Immature natural killer cell (primary cell): ENCODE measurements around the gene LAMB2. TPM values are rescaled to one million over a fixed set of nuclear protein-coding genes. Genes with fewer than 3 reads are reported as not detected.

Experiments used
- DNase-seq, 3 donors: peaks; one replicate each; pipeline ENCODE4 v3.0.0; 2022; ENCODE audit warnings: mixed read lengths in 1 of 3
- H3K27ac Mint-ChIP-seq, 6 donors: one replicate each; pipeline ENCODE4 v1.8.0; 2020; ENCODE audit warnings: mixed read lengths in 6 of 6, mild to moderate bottlenecking in 5 of 6, inconsistent platforms in 4 of 6, moderate library complexity in 3 of 6
- H3K27me3 Mint-ChIP-seq, 3 donors: one replicate each; pipeline ENCODE4 v1.8.0; 2020 to 2021; ENCODE audit warnings: low read depth in 3 of 3, mild to moderate bottlenecking in 3 of 3, mixed read lengths in 3 of 3, moderate library complexity in 3 of 3, inconsistent platforms in 1 of 3
- H3K36me3 Mint-ChIP-seq, 3 donors: one replicate each; pipeline ENCODE4 v1.8.0; 2020; ENCODE audit warnings: mixed read lengths in 3 of 3, inconsistent platforms in 2 of 3, mild to moderate bottlenecking in 2 of 3
- H3K4me1 Mint-ChIP-seq, 2 donors: one replicate each; pipeline ENCODE4 v1.8.0; 2020; ENCODE audit warnings: inconsistent platforms in 2 of 2, mild to moderate bottlenecking in 2 of 2, mixed read lengths in 2 of 2, moderate library complexity in 1 of 2
- H3K4me3 Mint-ChIP-seq, 5 donors: one replicate each; pipeline ENCODE4 v1.8.0; 2020; ENCODE audit warnings: mild to moderate bottlenecking in 5 of 5, mixed read lengths in 5 of 5, inconsistent platforms in 3 of 5, moderate library complexity in 3 of 5
- H3K9me3 Mint-ChIP-seq, 6 donors: one replicate each; pipeline ENCODE4 v1.8.0; 2020; ENCODE audit warnings: mild to moderate bottlenecking in 6 of 6, mixed read lengths in 6 of 6, inconsistent platforms in 4 of 6, moderate library complexity in 3 of 6
- polyA plus RNA-seq, 3 donors: library from polyadenylated mRNA; unstranded; fragments of 300-500 nt; fragmentation: Illumina TruSeq; gene quantifications; one replicate each; pipeline ENCODE4 v1.2.3, GENCODE V29; 2021

The LAMB2 gene
- polyA plus RNA-seq, 3 donors from 2014 or later = not detected

- Mint-ChIP-seq H3K4me1 (peaks cover 37 to 47% of the 10 kb centered on the region in 2 donors), H3K27ac (peak overlapping the region; percentile 76 to 93 (median 90)), H3K36me3 (peaks cover 0 to 10% (median 0%) of the 10 kb centered on the region in 3 donors), H3K4me3 (peak overlapping the region; percentile 87 to 91 (median 90)), H3K9me3 (no peaks in the 10 kb centered on the region), H3K27me3 (peaks cover 0 to 2% (median 0%) of the 10 kb centered on the region in 3 donors)
- no peak for DNase-seq
Measured at GRCh38 chr3:49166752-49167556, 34.1 kb upstream of the LAMB2 start.

- peaks cover 0 to 10% (median 0%) of the 10 kb centered on the region in 3 donors for H3K36me3 Mint-ChIP-seq
- H3K4me3 Mint-ChIP-seq = peak within 1 kb of the TSS; percentile 89 to 91 (median 90)
- peaks cover 0 to 2% (median 0%) of the 10 kb centered on the region in 3 donors for H3K27me3 Mint-ChIP-seq
- H3K4me1 Mint-ChIP-seq = peaks cover 37 to 43% of the 10 kb centered on the region in 2 donors
- no peaks in the 10 kb centered on the region for H3K9me3 Mint-ChIP-seq
- peak; percentile 69 to 76 (median 75) for DNase-seq
- H3K27ac Mint-ChIP-seq = peak within 1 kb of the TSS; percentile 85 to 93 (median 90)
Measured at GRCh38 chr3:49165771-49166751, 33.2 kb upstream of the LAMB2 start, which contains the start of gene CCDC71. Gene CCDC71, minus strand, starts transcription at chr3:49166331. Its CDS starts 2,123 bp downstream, at chr3:49164208.

- DNase-seq = no peak
- Mint-ChIP-seq H3K9me3 (no peaks in the 10 kb centered on the region), H3K27me3 (no peaks in the 10 kb centered on the region), H3K4me3 (peak overlapping the region; percentile 89 to 91 (median 89)), H3K4me1 (peaks cover 34 to 37% of the 10 kb centered on the region in 2 donors), H3K27ac (peak overlapping the region; percentile 83 to 93 (median 88)), H3K36me3 (peaks cover 0 to 10% (median 0%) of the 10 kb centered on the region in 3 donors)
Measured at GRCh38 chr3:49164983-49165720, 32.3 kb upstream of the LAMB2 start.

- H3K4me3 Mint-ChIP-seq = peak overlapping the region in 2 of 5 donors; percentile 12 to 21
- peaks cover 0 to 10% (median 0%) of the 10 kb centered on the region in 3 donors for H3K36me3 Mint-ChIP-seq
- H3K27ac Mint-ChIP-seq = peak overlapping the region in 1 of 6 donors; percentile 17
Measured at GRCh38 chr3:49163609-49164008, 30.8 kb upstream of the LAMB2 start.

GRCh38 chr3:49162751-49163419 is 30.0 kb upstream of the LAMB2 start:
- DNase-seq = no peak
- Mint-ChIP-seq H3K27me3 (no peaks in the 10 kb centered on the region), H3K36me3 (peaks cover 0 to 10% (median 0%) of the 10 kb centered on the region in 3 donors), H3K4me3 (no peak overlapping the region), H3K4me1 (peaks cover 32 to 34% of the 10 kb centered on the region in 2 donors), H3K9me3 (no peaks in the 10 kb centered on the region), H3K27ac (no peak overlapping the region)

More at GRCh38 chr3:49163609-49164008, 30.8 kb upstream of the LAMB2 start:
- no peaks in the 10 kb centered on the region for H3K9me3 Mint-ChIP-seq
- no peaks in the 10 kb centered on the region for H3K27me3 Mint-ChIP-seq
- DNase-seq = no peak
- peaks cover 32 to 34% of the 10 kb centered on the region in 2 donors for H3K4me1 Mint-ChIP-seq

DNA sequence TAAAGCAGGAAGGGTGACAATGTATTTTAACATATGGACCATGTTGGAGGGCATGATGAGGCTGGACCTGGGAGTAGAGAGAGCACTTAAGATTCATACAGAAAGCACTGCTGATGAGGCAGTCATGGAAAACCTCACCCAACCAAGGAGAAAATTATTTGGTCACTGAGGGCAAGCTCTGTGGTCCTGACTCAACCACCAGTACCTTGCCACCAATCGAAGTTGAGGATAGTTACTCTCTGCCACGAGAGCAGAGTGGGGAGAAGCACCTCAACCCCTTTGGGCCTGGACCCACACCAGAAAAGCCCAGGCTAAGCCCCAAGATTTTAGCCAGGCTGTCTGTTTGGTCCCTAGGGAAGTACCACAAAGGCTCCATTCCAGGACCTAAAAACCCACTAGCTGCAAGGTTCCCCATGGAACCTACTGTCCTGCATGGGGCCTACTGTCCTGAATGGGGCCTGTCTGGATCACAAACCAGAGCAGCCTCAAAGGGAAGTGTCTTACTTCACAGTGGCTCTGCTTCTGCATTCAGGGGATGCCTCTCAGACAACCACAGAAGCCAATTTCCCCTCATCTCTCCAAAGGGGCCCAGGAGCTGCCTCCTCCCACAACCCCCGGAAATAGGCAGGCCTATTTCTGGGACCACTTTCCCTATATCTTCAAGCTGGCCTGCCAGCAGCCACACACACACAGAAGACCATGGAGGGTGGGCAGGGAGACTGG is 29.1 kb upstream of the LAMB2 start:
- no peak overlapping the region for H3K4me3 Mint-ChIP-seq
- peaks cover 0 to 10% (median 0%) of the 10 kb centered on the region in 3 donors for H3K36me3 Mint-ChIP-seq
- H3K27ac Mint-ChIP-seq = no peak overlapping the region
- H3K27me3 Mint-ChIP-seq = no peaks in the 10 kb centered on the region
- no peak for DNase-seq
- H3K4me1 Mint-ChIP-seq = peaks cover 32% of the 10 kb centered on the region in 2 donors
- no peaks in the 10 kb centered on the region for H3K9me3 Mint-ChIP-seq

DNA sequence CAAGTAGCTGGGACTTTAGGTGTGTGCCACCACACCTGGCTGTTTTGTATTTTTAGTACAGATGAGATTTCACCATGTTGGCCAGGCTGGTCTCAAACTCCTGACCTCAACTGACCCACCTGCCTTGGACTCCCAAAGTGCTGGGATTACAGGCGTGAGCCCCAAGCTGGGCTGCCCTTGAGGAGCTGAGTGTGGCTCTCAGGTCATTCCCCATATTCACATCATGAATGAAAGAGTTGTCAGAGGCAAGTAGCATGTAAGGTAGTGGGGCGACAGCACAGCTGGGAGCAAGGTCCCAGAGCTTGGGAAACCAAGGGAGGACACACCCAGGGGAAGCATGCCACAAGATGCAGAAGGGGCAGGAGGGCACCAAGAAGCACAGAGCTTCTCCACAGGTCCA is 28.3 kb upstream of the LAMB2 start:
- Mint-ChIP-seq H3K27me3 (no peaks in the 10 kb centered on the region), H3K27ac (peak overlapping the region in 1 of 6 donors; percentile 12), H3K9me3 (no peaks in the 10 kb centered on the region), H3K4me3 (no peak overlapping the region), H3K36me3 (peaks cover 0 to 10% (median 0%) of the 10 kb centered on the region in 3 donors), H3K4me1 (peaks cover 25 to 26% of the 10 kb centered on the region in 2 donors)
- DNase-seq = no peak

- Mint-ChIP-seq H3K4me3 (no peak overlapping the region), H3K9me3 (no peaks in the 10 kb centered on the region), H3K27me3 (no peaks in the 10 kb centered on the region), H3K27ac (peak overlapping the region in 2 of 6 donors; percentile 28 to 53), H3K4me1 (peaks cover 4 to 7% of the 10 kb centered on the region in 2 donors), H3K36me3 (peaks cover 0 to 2% (median 0%) of the 10 kb centered on the region in 3 donors)
- no peak for DNase-seq
Measured at GRCh38 chr3:49158792-49159191, 25.9 kb upstream of the LAMB2 start.

GRCh38 chr3:49158103-49158709 is 25.4 kb upstream of the LAMB2 start:
- Mint-ChIP-seq H3K9me3 (no peaks in the 10 kb centered on the region), H3K36me3 (no peaks in the 10 kb centered on the region), H3K4me1 (peaks cover 0 to 3% of the 10 kb centered on the region in 2 donors), H3K27me3 (no peaks in the 10 kb centered on the region), H3K27ac (peak overlapping the region in 3 of 6 donors; percentile 0 to 28 (median 7)), H3K4me3 (no peak overlapping the region)
- peak; percentile 30 to 47 (median 37) for DNase-seq

DNA sequence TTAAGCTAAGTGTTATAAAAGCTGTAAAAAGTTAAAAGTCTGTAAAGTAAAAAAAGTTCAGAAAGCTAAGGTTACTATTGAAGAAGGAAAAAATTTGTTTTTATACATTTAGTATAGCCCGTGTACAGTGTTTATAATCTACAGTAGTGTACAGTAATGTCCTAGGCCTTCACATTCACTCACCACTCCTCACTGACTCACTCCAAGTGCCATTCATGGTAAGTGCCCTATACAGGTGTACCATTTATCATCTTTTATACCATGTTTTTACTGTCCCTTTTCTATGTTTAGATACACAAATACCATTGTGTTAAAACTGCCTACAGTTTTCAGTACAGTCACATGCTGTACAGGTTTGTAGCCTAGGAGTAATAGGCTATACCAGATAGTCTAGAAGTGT is 24.4 kb upstream of the LAMB2 start:
- peaks cover 0 to 3% of the 10 kb centered on the region in 2 donors for H3K4me1 Mint-ChIP-seq
- no peaks in the 10 kb centered on the region for H3K36me3 Mint-ChIP-seq
- H3K4me3 Mint-ChIP-seq = no peak overlapping the region
- H3K9me3 Mint-ChIP-seq = no peaks in the 10 kb centered on the region
- H3K27me3 Mint-ChIP-seq = no peaks in the 10 kb centered on the region
- DNase-seq = no peak
- H3K27ac Mint-ChIP-seq = peak overlapping the region in 1 of 6 donors; percentile 33

DNA sequence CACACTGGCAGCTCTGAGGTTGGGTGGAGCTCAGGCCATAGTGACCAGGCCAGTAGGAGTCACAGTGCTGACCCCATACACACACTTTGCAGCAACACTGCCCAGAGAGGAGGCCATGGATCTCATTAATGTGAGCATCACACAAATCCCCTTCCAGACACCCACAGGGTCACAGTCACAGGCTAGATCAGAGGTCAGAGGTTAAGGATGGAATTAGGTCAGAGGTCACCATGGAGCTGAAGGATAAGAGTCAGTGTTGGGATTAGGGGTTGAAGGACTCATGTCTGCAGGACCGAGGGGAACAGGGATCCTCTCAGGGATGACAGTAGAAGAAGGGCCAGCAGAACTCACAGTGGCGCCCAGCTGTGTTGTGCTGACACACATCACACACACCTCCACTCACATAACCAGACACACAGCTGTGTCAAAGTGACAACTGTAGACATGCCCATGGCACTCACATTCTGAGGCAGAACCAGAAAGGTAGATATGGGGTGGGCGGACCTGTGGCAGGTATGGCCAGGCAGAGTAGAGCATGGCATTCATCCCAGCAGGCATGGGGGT is 20.6 kb upstream of the LAMB2 start:
- Mint-ChIP-seq H3K4me3 (no peak overlapping the region), H3K36me3 (no peaks in the 10 kb centered on the region), H3K27me3 (peaks cover 0 to 2% (median 0%) of the 10 kb centered on the region in 3 donors), H3K27ac (no peak overlapping the region), H3K4me1 (no peaks in the 10 kb centered on the region), H3K9me3 (no peaks in the 10 kb centered on the region)
- no peak for DNase-seq
